PC-9 (cell line): ENCODE results near the gene ARID3A. TPM values are rescaled to one million over a fixed set of nuclear protein-coding genes. Genes with fewer than 3 reads are reported as not detected.

Experiments
- BruUV-seq: library from RNA; stranded (reverse); fragments of 400-500 nt; replicated peaks from 2 replicates; lab custom pipeline; 2021; lab: Mats Ljungman, UMichigan
- CTCF ChIA-PET: fragments of 300-600 bp; sonication (Branson Sonifier 250); formaldehyde crosslinking; loops from one replicate; lab custom pipeline; 2022; ENCODE audit warnings: antibody characterized with exemption; lab: Charles Lee
- POLR2A ChIA-PET: fragments of 300-600 bp; sonication (Branson Sonifier 250); formaldehyde crosslinking; loops from one replicate; lab custom pipeline; 2022; ENCODE audit warnings: antibody characterized with exemption; ENCODE audit not compliant: unreplicated experiment; lab: Charles Lee
- DNase-seq, 2 experiments: peaks; one replicate each; pipeline versions ENCODE4 v3.0.0 to v3.0.0-alpha.2; 2015 to 2022; ENCODE audit warnings: mixed read lengths in 1 of 2
- H2AFZ ChIP-seq: fragments of 200-600 bp; sonication (generic); 2 replicates; pipeline ENCODE4 v1.8.1; 2017; ENCODE audit warnings: antibody characterized with exemption
- H3F3A ChIP-seq: fragments of 200-600 bp; sonication (generic); 2 replicates; pipeline ENCODE4 v1.8.1; 2017; ENCODE audit warnings: antibody characterized with exemption, mild to moderate bottlenecking, low read depth; ENCODE audit not compliant: insufficient read depth
- H3K27ac ChIP-seq: fragments of 200-600 bp; sonication (generic); 2 replicates; pipeline ENCODE4 v1.6.1; 2016; ENCODE audit warnings: mixed run types
- H3K27me3 ChIP-seq: fragments of 200-600 bp; sonication (generic); 2 replicates; pipeline ENCODE4 v1.6.1; 2016; ENCODE audit warnings: low read depth, mixed run types; ENCODE audit not compliant: insufficient read depth
- H3K36me3 ChIP-seq: fragments of 200-600 bp; sonication (generic); 2 replicates; pipeline ENCODE4 v1.6.1; 2016; ENCODE audit warnings: low read depth, mixed run types
- H3K4me1 ChIP-seq: fragments of 200-600 bp; sonication (generic); replicated peaks from 2 replicates; pipeline ENCODE4 v1.6.1; 2016; ENCODE audit warnings: mixed run types; ENCODE audit not compliant: insufficient read depth
- H3K4me2 ChIP-seq: fragments of 200-600 bp; sonication (generic); 2 replicates; pipeline ENCODE4 v1.6.1; 2017; ENCODE audit warnings: mixed run types
- H3K4me3 ChIP-seq: fragments of 200-600 bp; sonication (generic); 2 replicates; pipeline ENCODE4 v1.6.1; 2016; ENCODE audit warnings: mixed run types
- H3K79me2 ChIP-seq: fragments of 200-600 bp; sonication (generic); 2 replicates; pipeline ENCODE4 v1.6.1; 2017; ENCODE audit warnings: low read depth, mixed run types
- H3K9me2 ChIP-seq: fragments of 200-600 bp; sonication (generic); 2 replicates; pipeline ENCODE4 v1.8.1; 2017; ENCODE audit warnings: mild to moderate bottlenecking; ENCODE audit not compliant: insufficient read depth
- H3K9me3 ChIP-seq: fragments of 200-600 bp; sonication (generic); 2 replicates; pipeline ENCODE4 v1.8.1; 2016; ENCODE audit warnings: low read depth; ENCODE audit not compliant: insufficient read depth
- H4K20me1 ChIP-seq: fragments of 200-600 bp; sonication (generic); 2 replicates; pipeline ENCODE4 v1.8.1; 2017; ENCODE audit not compliant: insufficient read depth
- EZH2 ChIP-seq: fragments of 200-600 bp; sonication (generic); IDR thresholded peaks from 2 replicates; pipeline ENCODE4 v1.8.0; 2017; ENCODE audit warnings: antibody characterized with exemption, low read depth
- intact Hi-C: fragments of 100-400 bp; cut with micrococcal nuclease; formaldehyde crosslinking; loops from one replicate; pipeline ENCODE4 v1.10.0; 2022; ENCODE audit not compliant: unreplicated experiment
- total RNA-seq: library from RNA; stranded (reverse); gene quantifications from 2 replicates; pipeline ENCODE4 v1.2.3, GENCODE V29; 2021
- TF ChIP-seq, protein P1 (sequence below): fragments of 200-600 bp; sonication (generic); conservative IDR thresholded peaks from 2 replicates; pipeline ENCODE4 v1.6.1; 2017; ENCODE audit warnings: mixed run types, antibody characterized with exemption, mild to moderate bottlenecking, moderate library complexity

Gene ARID3A
- total RNA-seq, 1 experiment from 2014 or later = 10.7 TPM

DNA sequence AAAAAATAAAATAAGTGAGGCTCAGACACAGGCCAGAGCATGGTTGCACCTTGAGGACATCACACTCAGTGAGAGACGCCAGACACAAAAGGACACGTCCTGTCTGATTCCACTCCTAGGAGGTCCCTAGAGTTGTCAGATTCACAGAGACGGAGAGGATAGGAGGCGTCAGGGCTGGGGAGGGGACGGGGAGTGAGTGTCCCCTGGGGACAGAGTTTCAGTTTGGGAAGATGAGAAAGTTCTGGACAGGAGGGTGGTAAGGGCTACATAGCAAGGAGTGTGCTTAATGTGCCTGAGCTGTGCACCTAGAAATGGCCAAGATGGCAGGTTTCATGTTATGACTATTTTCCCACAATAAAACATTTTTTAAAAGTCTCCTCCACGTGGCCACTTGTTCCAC is 72.2 kb downstream of the ARID3A start:
- BruUV-seq = no TSS peak
- TF ChIP-seq EZH2 = no peak
- TF ChIP-seq, protein P1, sequence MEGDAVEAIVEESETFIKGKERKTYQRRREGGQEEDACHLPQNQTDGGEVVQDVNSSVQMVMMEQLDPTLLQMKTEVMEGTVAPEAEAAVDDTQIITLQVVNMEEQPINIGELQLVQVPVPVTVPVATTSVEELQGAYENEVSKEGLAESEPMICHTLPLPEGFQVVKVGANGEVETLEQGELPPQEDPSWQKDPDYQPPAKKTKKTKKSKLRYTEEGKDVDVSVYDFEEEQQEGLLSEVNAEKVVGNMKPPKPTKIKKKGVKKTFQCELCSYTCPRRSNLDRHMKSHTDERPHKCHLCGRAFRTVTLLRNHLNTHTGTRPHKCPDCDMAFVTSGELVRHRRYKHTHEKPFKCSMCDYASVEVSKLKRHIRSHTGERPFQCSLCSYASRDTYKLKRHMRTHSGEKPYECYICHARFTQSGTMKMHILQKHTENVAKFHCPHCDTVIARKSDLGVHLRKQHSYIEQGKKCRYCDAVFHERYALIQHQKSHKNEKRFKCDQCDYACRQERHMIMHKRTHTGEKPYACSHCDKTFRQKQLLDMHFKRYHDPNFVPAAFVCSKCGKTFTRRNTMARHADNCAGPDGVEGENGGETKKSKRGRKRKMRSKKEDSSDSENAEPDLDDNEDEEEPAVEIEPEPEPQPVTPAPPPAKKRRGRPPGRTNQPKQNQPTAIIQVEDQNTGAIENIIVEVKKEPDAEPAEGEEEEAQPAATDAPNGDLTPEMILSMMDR = no peak
- CTCF ChIA-PET = no interaction called here
- H3K4me1 ChIP-seq = peaks cover 28% of the 10 kb centered on the region
- no peaks in the 10 kb centered on the region for H3K9me3 ChIP-seq
- H2AFZ ChIP-seq = no peak overlapping the region
- H4K20me1 ChIP-seq = peaks cover 26% of the 10 kb centered on the region
- no peak overlapping the region for H3K27ac ChIP-seq
- H3K4me3 ChIP-seq = no peak overlapping the region
- H3K79me2 ChIP-seq = no peaks in the 10 kb centered on the region
- intact Hi-C loops = no loop called here
- no peaks in the 10 kb centered on the region for H3K9me2 ChIP-seq
- H3F3A ChIP-seq = peaks cover 43% of the 10 kb centered on the region; the same call in 1 of the 2 replicates
- H3K4me2 ChIP-seq = no peak overlapping the region
- DNase-seq = no peak
- no peaks in the 10 kb centered on the region for H3K36me3 ChIP-seq
- peaks cover 34% of the 10 kb centered on the region for H3K27me3 ChIP-seq
- POLR2A ChIA-PET = interaction anchor here (0.5 kb wide), 1 partner anchor 246 kb away, joined by 4 read pairs; no protein-coding TSS in a partner anchor

DNA sequence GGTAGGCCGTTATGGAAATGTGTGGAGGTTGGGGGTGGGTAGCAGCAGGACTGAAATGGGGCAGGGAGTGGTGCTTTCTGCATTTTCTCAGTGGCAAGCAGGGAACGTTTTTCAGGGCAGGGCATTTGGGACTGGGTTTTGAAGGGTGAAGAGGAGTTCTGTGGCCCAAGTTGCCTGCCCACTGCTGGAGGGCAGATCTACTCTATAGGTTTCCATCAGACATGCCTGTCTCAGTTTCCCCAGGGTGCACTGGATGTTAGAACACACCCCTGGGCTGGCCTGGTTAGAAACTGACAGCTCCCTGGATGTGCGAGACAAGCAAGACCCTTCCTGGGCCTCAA is 73.5 kb downstream of the ARID3A start:
- Histone ChIP-seq H3K4me3 (no peak overlapping the region), H3K27me3 (peaks cover 34% of the 10 kb centered on the region), H3K9me3 (no peaks in the 10 kb centered on the region), H3K4me2 (no peak overlapping the region), H3F3A (peaks cover 37% of the 10 kb centered on the region; the same call in 1 of the 2 replicates), H3K9me2 (no peaks in the 10 kb centered on the region), H2AFZ (no peak overlapping the region), H3K79me2 (no peaks in the 10 kb centered on the region), H4K20me1 (peaks cover 16% of the 10 kb centered on the region), H3K27ac (no peak overlapping the region), H3K4me1 (peaks cover 25% of the 10 kb centered on the region), H3K36me3 (no peaks in the 10 kb centered on the region)
- intact Hi-C loops = no loop called here
- DNase-seq = no peak
- CTCF ChIA-PET = no interaction called here
- POLR2A ChIA-PET = no interaction called here
- BruUV-seq = no TSS peak
- TF ChIP-seq EZH2 = no peak
- TF ChIP-seq, protein P1 = no peak

DNA sequence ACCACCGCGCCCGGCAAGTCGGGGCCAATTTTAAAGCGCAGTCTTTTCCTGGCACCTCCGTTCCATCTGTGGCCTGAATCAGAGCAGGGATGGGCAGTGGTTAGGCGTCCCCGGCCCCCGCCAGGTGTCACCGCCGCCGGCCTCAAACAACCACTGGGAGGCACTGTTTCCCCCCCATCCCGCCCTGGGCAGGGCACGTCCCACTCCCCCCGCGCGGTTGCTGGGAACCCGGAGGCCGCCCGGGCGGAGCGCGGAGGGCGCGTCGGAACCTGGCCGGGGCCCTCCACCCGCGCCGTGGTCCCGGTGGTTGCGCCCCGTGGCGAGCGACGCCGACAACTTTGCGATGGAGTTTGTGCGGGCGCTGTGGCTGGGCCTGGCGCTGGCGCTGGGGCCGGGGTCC is 74.3 kb downstream of the ARID3A start, which contains the start of gene GRIN3B:
TSS of gene GRIN3B (plus strand) at position 325 of the 400 bp plus-strand sequence. CDS start at position 344, 19 bp downstream.
- CTCF ChIA-PET = no interaction called here
- intact Hi-C loops = no loop called here
- peak; percentile 42 to 59 for DNase-seq
- H3K79me2 ChIP-seq = no peaks in the 10 kb centered on the region
- peak within 1 kb of the TSS; percentile 47 for H3K4me2 ChIP-seq
- H3K27ac ChIP-seq = no peak within 1 kb of the TSS
- POLR2A ChIA-PET = no interaction called here
- H3K4me3 ChIP-seq = peak within 1 kb of the TSS; percentile 31; the same call in 1 of the 2 replicates
- no peaks in the 10 kb centered on the region for H3K9me3 ChIP-seq
- H3F3A ChIP-seq = peaks cover 29% of the 10 kb centered on the region; the same call in 1 of the 2 replicates
- H3K4me1 ChIP-seq = peaks cover 17% of the 10 kb centered on the region
- H3K9me2 ChIP-seq = no peaks in the 10 kb centered on the region
- peaks cover 9% of the 10 kb centered on the region for H4K20me1 ChIP-seq
- no peaks in the 10 kb centered on the region for H3K36me3 ChIP-seq
- no peak within 1 kb of the TSS for H2AFZ ChIP-seq
- peaks cover 34% of the 10 kb centered on the region for H3K27me3 ChIP-seq
- TF ChIP-seq, protein P1 = peak; percentile 66
- TF ChIP-seq EZH2 = no peak
- BruUV-seq = no TSS peak
